ENCODE results near the gene PDZD11. TPM values are rescaled to one million over a fixed set of nuclear protein-coding genes. Genes with fewer than 3 reads are reported as not detected.
"Not testable (repeated sequence)": the region's sequence is repeated elsewhere in the genome, so short reads cannot be mapped to it uniquely, and the experiment has no call there.

PDZD11 gene
- polyA plus RNA-seq, 12 donors, result 26.5 to 46.1 (median 39.5) TPM; not detected in 1

GRCh38 chrX:70262952-70263567, 26.7 kb downstream of the PDZD11 start:
- no peak for DNase-seq

- no peak for DNase-seq
Observed at GRCh38 chrX:70260104-70260503, 29.6 kb downstream of the PDZD11 start, which contains the start of gene P2RY4. TSS of gene P2RY4 (minus strand) at chrX:70260204. CDS start at chrX:70259624, 580 bp downstream.

DNA sequence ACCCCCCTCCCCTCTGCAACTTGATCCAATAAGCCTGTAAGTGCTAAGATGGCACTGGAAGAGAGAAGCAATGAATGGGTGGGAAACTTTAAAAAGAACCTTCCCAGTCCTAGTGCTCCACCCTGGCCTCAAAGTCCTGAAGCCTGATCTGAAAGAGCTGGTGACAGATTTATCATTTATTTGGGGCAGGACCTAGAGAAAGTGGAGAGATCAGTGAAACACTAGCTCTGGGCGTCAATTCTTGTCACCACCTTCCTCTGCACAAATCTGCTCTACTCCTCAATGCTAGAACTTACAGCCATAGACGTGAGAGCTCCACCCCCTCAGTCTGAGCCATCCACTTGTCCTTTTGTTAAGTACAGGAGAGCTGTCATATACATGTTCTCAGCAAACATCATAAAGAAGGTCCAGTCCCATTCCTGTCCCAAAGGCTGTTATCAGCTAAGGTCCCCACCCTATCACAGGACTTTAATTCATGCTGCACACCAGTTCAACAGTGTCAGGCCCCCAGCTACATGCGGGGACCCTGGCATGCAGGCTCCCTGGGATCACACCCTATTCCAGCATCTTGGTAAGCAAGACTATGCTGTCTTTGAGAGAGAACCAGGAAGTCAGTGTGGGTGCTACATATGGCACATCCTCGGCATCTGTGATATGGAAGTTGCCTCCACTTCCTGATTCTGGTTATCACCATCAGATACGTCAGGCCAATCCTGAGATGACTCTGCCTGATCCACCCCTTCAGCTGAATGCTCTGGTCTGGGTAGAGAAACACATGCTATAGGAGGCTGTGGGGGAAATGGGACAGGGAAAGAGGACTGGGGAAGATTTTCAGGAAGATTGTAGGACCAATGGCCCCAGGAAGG, 32.1 kb downstream of the PDZD11 start:
- DNase-seq, result no peak

DNA sequence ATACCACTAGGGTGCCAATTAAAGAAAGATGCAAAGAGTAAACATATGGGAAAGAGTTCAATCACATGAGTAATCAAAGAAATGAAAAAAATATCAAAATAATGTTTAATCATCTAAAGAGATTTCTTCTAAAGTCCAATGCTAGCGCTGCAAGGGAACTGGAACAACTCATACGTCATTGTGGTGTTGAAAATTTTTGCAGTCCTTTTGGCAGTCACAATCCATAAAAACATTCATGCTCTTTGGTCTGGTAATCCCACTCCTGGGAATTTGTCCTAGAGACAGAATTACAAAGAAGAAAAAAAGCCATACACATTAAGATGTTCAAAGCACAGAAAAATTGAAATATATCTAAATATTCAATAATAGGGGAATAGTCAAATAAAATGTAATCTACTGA, 34.3 kb downstream of the PDZD11 start:
- no peak for DNase-seq

DNA sequence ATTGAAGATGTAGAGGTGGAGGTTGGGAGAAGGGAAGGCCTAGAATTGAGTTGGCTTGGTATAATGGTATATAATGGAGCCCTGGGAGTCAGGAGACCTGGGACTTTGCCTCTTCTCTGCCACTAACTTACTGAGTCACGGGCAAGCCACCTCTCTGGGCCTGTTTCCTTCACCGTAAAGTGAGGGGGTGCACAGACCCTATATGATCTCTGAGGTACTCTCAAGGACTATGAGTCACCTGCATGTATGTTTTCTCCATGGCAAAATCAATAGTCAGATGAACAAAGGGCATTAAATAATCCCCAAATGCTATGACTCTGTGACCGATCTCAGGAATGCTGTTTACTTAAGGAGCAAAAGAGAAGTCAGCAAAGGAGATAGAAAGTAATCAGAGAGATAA, 34.8 kb downstream of the PDZD11 start:
- no peak for DNase-seq

DNA sequence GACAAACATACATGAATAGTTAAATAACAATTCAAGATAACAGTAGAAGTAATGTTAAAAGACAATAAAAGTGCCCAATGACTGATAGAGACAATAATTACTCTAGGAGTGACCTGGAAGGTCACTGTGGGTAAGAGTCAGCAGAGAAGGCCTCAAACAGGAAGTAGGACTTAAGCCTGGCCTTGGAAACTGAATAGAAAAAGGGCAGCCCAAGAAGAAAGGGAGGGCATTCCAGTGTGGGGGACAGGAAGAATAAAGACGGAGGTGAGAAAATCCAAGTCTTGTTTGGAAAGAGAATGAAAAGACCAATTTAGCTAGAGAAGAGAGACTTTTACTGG, 35.7 kb downstream of the PDZD11 start:
- DNase-seq, result no peak

- DNase-seq, result no peak
Observed at GRCh38 chrX:70253377-70254062, 36.2 kb downstream of the PDZD11 start.

DNA sequence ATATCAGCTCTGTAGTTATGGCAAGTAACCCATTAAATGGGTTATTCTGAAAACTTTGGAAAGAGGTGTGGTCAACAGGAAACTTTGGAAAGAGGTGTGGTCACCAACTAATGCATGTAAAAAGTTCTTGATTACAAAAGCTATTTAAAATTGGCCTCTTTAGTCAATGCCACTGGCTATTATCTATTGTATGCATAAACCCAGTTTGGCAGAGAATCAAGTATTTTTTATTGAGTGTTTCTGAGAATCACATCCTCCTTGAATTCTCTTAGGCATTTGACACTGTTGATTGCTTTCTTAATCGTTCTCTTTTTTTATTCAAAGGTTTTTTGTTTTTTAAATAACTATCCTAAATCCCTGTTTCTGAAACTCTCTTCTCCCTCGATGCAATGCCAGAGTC, 37.2 kb downstream of the PDZD11 start:
- no peak for DNase-seq

GRCh38 chrX:70247252-70247651, 42.5 kb downstream of the PDZD11 start:
- no peak for DNase-seq

- no peak for DNase-seq
Observed at GRCh38 chrX:70244881-70245280, 44.8 kb downstream of the PDZD11 start.

DNA sequence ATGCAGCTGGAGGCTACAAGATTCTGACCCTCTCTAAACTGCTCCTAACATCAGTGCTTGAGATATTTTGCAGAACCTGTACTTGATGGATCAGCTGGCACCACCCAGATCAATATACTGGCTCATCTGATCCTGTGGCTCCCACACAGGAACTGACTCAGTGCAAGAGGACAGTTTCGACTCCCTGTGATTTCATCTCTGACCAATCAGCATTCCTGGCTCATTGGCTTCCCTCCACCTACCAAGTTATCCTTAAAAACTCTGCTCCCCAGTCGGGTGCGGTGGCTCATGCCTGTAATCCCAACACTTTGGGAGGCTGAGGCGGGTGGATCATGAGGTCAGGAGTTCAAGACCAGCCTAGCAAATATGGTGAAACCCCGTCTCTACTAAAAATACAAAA, 46.1 kb downstream of the PDZD11 start:
- DNase-seq, result not testable (repeated sequence)

GRCh38 chrX:70241501-70241900, 48.2 kb downstream of the PDZD11 start:
- no peak for DNase-seq

DNA sequence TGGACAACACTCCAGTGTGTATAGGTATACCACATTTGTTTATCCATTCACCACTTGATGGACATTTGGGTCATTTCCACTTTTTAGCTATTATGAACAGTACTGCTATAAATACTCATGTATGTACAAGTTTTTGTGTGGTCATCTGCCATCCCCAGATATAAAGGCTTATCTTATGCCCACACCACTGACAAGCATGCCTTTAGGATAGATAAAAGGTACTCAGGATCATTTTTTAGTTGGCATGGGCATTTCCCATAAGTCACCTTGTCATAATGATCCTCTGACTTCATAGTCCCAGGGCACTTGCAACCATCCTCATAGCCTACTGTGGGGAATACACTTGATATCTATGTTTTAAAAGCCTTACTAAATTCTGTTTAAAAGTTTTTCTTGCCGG, 49.0 kb downstream of the PDZD11 start:
- DNase-seq, result no peak

Other genes with a start within 250 kb of the PDZD11 start
- gene AWAT2, start 240.0 kb downstream of the PDZD11 start, polyA plus RNA-seq (ENCODE audit: insufficient read length in 12 of 12), result under 1 TPM in 1 of 12 donors, not detected in 11; 0.25 TPM
- gene OTUD6A, start 227.5 kb downstream of the PDZD11 start, polyA plus RNA-seq (ENCODE audit: insufficient read length in 12 of 12), result under 1 TPM in 1 of 12 donors, not detected in 11; 0.13 TPM
- gene IGBP1, start 156.5 kb downstream of the PDZD11 start, polyA plus RNA-seq (ENCODE audit: insufficient read length in 12 of 12), result 100 to 1,000 TPM in 9 of 12 donors, 10 to 100 TPM in 2, not detected in 1; 76.2 to 140 (median 123) TPM
- gene DGAT2L6, start 112.4 kb downstream of the PDZD11 start, polyA plus RNA-seq (ENCODE audit: insufficient read length in 12 of 12), result not detected
- gene AWAT1, start 55.3 kb downstream of the PDZD11 start, polyA plus RNA-seq (ENCODE audit: insufficient read length in 12 of 12), result not detected
- gene P2RY4, start 29.7 kb downstream of the PDZD11 start, polyA plus RNA-seq (ENCODE audit: insufficient read length in 12 of 12), result under 1 TPM in 8 of 12 donors, not detected in 4; 0.12 to 0.41 (median 0.17) TPM
- gene ARR3, start 21.6 kb downstream of the PDZD11 start, polyA plus RNA-seq (ENCODE audit: insufficient read length in 12 of 12), result 1 to 10 TPM in 2 of 12 donors, under 1 TPM in 8, not detected in 2; 0.11 to 1.4 (median 0.32) TPM
- gene RAB41, start 7.8 kb downstream of the PDZD11 start, polyA plus RNA-seq (ENCODE audit: insufficient read length in 12 of 12), result under 1 TPM in 10 of 12 donors, not detected in 2; 0.27 to 0.84 (median 0.48) TPM
- 10 to 100 TPM in 2 of 12 donors, 1 to 10 TPM in 9, not detected in 1; 4.8 to 11.8 (median 7.9) TPM for gene KIF4A, start 177 bp upstream of the PDZD11 start, polyA plus RNA-seq (ENCODE audit: insufficient read length in 12 of 12)
- under 1 TPM in 10 of 12 donors, not detected in 2; 0.25 to 0.73 (median 0.55) TPM for gene GDPD2, start 133.4 kb upstream of the PDZD11 start, polyA plus RNA-seq (ENCODE audit: insufficient read length in 12 of 12)
- gene DLG3, start 154.9 kb upstream of the PDZD11 start, polyA plus RNA-seq (ENCODE audit: insufficient read length in 12 of 12), result 10 to 100 TPM in 3 of 12 donors, 1 to 10 TPM in 8, not detected in 1; 4.2 to 31.8 (median 7.3) TPM

Measured in muscle of arm (tissue), 12 donors.